Endometrium (tissue), 2 donors: ENCODE results near the gene KLHL20.
"Not testable (repeated sequence)": the region's sequence is repeated elsewhere in the genome, so short reads cannot be mapped to it uniquely, and the experiment has no call there.

Source experiments
- FAIRE-seq: peaks from 2 replicates; lab custom pipeline; 2012; peaks lifted over from hg19 to GRCh38; lab: Jason Lieb, UNC
- donor health status: control.
- donor health status: control.

The KLHL20 gene

GRCh38 chr1:173714759-173715537, at the start of gene KLHL20:
Gene KLHL20 (plus strand): TSS chr1:173714981. CDS start chr1:173716044, 1,063 bp downstream.
- FAIRE-seq, result peak; percentile 83

- no peak for FAIRE-seq
These were observed 48.1 kb upstream of the KLHL20 start for GRCh38 chr1:173666646-173667045.

- FAIRE-seq, result no peak
These were observed 45.3 kb upstream of the KLHL20 start, which contains the start of gene ANKRD45 for GRCh38 chr1:173669491-173669941. Gene ANKRD45 (minus strand): TSS chr1:173669851. CDS start chr1:173659418, 10,433 bp downstream.

- not testable (repeated sequence) for FAIRE-seq
These were observed 40.3 kb upstream of the KLHL20 start for GRCh38 chr1:173674496-173674895.

- not testable (repeated sequence) for FAIRE-seq
These were observed 34.6 kb upstream of the KLHL20 start for GRCh38 chr1:173680152-173680551.

- peak; percentile 97 for FAIRE-seq
These were observed 32.6 kb upstream of the KLHL20 start for GRCh38 chr1:173682184-173682583.

GRCh38 chr1:173683838-173684237, 30.9 kb upstream of the KLHL20 start:
- FAIRE-seq, result not testable (repeated sequence)

- FAIRE-seq, result not testable (repeated sequence)
These were observed 29.7 kb upstream of the KLHL20 start for GRCh38 chr1:173685121-173685520.

- no peak for FAIRE-seq
These were observed 26.5 kb upstream of the KLHL20 start for GRCh38 chr1:173688300-173688699.

- no peak for FAIRE-seq
These were observed 21.5 kb upstream of the KLHL20 start for GRCh38 chr1:173693238-173693637.

GRCh38 chr1:173701299-173701698, 13.5 kb upstream of the KLHL20 start:
- not testable (repeated sequence) for FAIRE-seq

GRCh38 chr1:173702736-173703135, 12.0 kb upstream of the KLHL20 start:
- FAIRE-seq, result no peak

- no peak for FAIRE-seq
These were observed 9.7 kb upstream of the KLHL20 start for GRCh38 chr1:173705117-173705516.

- FAIRE-seq, result no peak
These were observed 6.0 kb upstream of the KLHL20 start for GRCh38 chr1:173708787-173709186.

- FAIRE-seq, result no peak
These were observed 381 bp upstream of the KLHL20 start for GRCh38 chr1:173714441-173714758.

- FAIRE-seq, result no peak
These were observed 710 bp downstream of the KLHL20 start for GRCh38 chr1:173715538-173715844.

- FAIRE-seq, result no peak
These were observed 2.5 kb downstream of the KLHL20 start for GRCh38 chr1:173717238-173717637.

- FAIRE-seq, result not testable (repeated sequence)
These were observed 16.6 kb downstream of the KLHL20 start for GRCh38 chr1:173731331-173731730.

GRCh38 chr1:173733912-173734311, 19.1 kb downstream of the KLHL20 start:
- no peak for FAIRE-seq

GRCh38 chr1:173736104-173736503, 21.3 kb downstream of the KLHL20 start:
- not testable (repeated sequence) for FAIRE-seq

GRCh38 chr1:173742203-173742886, 27.6 kb downstream of the KLHL20 start:
- no peak for FAIRE-seq

GRCh38 chr1:173744651-173745050, 29.9 kb downstream of the KLHL20 start:
- peak; percentile 18 for FAIRE-seq

GRCh38 chr1:173749137-173749536, 34.4 kb downstream of the KLHL20 start:
- FAIRE-seq, result no peak

- no peak for FAIRE-seq
These were observed 39.0 kb downstream of the KLHL20 start for GRCh38 chr1:173753830-173754229.
